Skeletal muscle cell (primary cell): ENCODE measurements around the gene TFDP2.

ENCODE experiments used
- DNase-seq: peaks from one replicate; pipeline ENCODE4 v3.0.0-alpha.2; 2010; ENCODE audit warnings: low read depth
- H3K4me3 ChIP-seq: 2 replicates; pipeline ENCODE4 v1.5.1; 2011; ENCODE audit warnings: low read depth, mild to moderate bottlenecking, control low read depth, low read length, moderate library complexity

TFDP2 gene

DNA sequence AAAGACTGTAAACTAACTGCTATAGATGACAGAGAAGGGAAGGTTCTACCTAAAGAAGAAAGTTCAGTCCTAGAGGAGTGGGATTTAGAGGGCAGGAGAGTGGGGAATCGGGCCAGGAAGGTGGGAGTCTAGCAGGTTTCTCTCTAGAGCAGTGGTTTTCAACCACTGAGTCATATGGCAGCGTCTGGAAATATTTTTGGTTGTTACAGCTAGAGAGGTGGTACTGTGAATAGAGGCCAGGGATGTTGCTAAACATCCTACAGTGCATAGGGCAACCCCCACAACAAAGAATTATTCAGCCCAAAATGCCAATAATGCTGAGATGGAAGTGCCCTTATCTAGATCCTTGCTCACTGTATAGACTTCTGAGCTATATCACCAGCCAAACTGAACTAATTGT lies 244.2 kb downstream of the TFDP2 start:
- H3K4me3 ChIP-seq, result no peak overlapping the region
- no peak for DNase-seq

DNA sequence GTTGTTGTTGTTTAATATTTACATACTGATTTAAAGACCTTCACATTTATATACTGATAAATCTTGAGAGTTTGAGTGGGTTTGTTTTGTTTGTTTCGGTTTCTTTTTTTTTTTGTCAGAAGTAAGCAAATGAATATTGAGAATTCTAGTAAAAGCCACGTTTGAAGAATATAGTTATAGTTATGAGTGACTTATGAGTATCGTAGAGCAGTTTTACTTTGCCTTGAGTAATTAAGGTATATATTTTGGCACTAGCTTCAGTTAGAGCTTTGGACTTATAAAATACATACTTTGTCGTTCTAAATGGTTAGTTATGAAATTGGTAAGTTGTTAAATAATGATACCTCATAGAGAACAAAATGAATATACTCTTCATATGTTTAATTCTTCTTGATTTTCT lies 245.1 kb downstream of the TFDP2 start:
- H3K4me3 ChIP-seq, result no peak overlapping the region
- DNase-seq, result no peak

DNA sequence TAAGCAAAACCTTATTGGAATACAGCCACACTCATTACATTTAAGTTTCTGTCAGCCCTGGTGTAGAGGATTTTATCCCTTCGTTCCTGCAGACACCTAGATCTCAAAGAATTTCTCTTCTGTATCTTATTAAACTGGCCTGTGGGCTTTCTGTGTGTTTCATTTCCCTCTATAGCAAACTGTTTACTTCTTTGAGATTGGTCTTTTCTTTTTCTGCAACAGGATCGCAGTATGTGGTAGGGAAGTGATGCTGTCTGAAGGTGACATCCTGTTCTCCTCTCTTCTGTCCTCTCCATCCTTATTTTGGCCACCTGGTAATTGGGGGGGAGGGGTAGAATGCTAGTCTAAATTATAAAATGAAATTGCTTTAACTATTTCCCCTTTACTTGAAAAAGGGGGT lies 247.4 kb downstream of the TFDP2 start:
- no peak for DNase-seq
- H3K4me3 ChIP-seq, result no peak overlapping the region

DNA sequence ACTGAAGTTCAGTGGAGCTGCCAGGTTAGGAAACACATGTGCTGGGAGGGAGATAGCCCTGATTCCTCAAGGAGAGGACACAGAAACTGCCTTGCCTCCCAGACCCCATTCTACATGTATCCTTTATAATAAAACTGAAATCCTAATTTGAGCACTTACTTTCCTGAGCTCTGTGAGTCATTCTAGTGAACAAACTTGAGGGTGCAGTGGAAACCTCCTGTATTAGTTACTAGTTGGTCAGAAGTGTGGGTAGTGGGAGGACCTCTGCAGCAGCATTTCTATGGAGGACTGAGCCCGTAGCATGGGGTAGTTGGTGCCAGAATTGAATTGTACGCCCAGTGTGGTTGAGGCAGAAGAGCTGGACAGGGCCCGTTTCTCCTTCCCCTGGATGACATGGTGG lies 249.0 kb downstream of the TFDP2 start:
- H3K4me3 ChIP-seq, result no peak overlapping the region
- no peak for DNase-seq

DNA sequence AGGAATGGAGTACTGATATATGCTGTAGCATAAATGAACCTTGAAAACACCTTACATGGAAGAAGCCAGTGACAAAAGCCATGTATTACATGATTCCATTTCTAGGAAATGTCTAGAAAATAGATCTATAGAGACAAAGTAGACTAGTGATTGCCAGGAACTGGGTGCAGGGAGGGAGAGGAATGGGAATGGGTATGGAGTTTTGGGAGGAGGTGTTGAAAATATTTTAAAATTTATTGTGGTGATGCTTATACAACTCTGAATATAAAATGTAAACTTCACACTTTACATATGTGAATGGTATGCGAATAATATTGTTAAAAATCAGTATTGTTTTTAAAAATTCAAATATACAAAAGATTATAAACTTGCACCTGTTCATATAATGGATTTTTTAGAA lies 250.4 kb downstream of the TFDP2 start:
- DNase-seq, result no peak
- no peak overlapping the region for H3K4me3 ChIP-seq

DNA sequence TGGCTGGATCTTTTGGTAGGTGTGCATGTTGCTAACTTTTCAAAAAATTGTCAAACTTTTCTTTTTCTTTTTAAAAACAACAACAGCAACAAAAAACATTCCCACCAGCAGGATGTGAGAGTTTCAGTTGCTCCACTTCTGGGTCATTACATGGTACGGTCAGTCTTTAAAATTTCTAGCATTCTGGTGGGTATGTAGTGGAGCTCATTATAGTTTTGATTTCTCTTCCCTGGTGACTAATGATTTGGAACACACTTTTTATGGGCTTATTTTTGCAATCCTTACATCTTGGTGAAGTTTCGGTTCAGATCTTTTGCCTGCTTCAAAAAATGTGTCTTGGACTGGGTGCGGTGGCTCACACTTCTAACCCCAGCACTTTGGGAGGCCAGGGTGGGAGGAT lies 253.6 kb downstream of the TFDP2 start:
- H3K4me3 ChIP-seq, result no peak overlapping the region
- DNase-seq, result no peak

DNA sequence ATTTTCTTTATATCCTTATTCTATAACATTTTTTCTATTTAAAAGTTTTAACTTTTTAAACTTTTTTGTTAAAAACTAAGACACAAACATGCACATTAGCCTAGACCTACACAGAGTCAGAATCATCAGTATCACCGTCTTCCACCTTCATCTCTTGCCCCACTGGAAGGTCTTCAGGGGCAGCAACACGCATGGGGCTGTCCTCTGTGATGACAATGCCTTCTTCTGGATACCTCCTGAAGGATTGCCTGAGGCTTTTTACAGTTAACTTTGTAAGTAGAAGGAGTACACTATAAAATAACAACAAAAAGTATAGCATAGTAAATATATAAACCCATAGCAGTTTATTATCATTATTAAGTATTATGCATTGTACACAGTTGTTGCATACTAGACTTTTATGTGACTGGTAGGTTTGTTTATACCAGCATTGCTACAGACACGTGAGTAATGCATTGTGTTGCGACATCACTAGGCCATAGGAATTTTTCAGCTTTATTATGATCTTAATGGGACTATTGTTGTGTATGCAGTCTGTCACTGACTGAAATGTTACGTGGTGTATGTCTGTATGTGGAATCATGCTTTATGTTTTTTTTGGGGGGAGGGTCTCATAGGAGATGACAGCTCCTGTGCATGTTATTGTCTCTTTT lies 254.7 kb downstream of the TFDP2 start:
- no peak overlapping the region for H3K4me3 ChIP-seq
- peak; percentile 64 for DNase-seq
